ENCODE results near the gene BMAL1. TPM values are rescaled to one million over a fixed set of nuclear protein-coding genes. Genes with fewer than 3 reads are reported as not detected.

The BMAL1 gene
- total RNA-seq, 1 experiment from 2014 or later, result not detected

DNA sequence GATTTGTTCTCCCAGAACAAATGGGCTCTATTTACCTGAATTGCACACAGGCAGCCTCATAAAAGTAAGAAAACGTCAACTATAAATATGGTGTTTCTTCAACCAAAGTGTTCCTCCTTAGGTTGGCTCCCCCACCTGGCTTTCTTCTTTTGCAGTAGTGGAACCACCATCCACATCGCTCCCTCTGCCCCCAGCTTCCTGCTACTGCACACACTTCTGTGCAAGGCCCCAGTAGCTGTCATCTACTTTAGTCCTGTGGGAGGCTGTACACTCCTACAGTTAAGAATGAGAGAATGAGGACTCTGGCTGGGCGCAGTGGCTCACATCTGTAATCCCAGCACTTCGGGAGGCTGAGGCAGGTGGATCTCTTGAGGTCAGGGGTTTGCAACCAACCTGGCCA, 89.5 kb downstream of the BMAL1 start:
- Histone ChIP-seq H3K36me3 (ENCODE audit: insufficient read depth, low read length) (no peaks in the 10 kb centered on the region), H4K20me1 (ENCODE audit: insufficient read depth, low read depth, low read length) (no peaks in the 10 kb centered on the region), H2AFZ (ENCODE audit: low read length) (no peak overlapping the region), H3K79me2 (ENCODE audit: low read length) (no peaks in the 10 kb centered on the region), H3K4me3 (ENCODE audit: low read length) (no peak overlapping the region), H3K9ac (ENCODE audit: low read length) (no peak overlapping the region), H3K4me1 (ENCODE audit: low read length) (peaks cover 9% of the 10 kb centered on the region), H3K27me3 (ENCODE audit: low read length) (no peaks in the 10 kb centered on the region), H3K4me2 (ENCODE audit: low read depth, low read length, poor library complexity, severe bottlenecking) (no peak overlapping the region), H3K9me2 (replicated peaks; ENCODE audit: insufficient read depth, low read length) (no peaks in the 10 kb centered on the region), H3K9me3 (ENCODE audit: low read length) (no peaks in the 10 kb centered on the region), H3K27ac (ENCODE audit: low read length) (no peak overlapping the region)
- DNase-seq, result peak; percentile 44

DNA sequence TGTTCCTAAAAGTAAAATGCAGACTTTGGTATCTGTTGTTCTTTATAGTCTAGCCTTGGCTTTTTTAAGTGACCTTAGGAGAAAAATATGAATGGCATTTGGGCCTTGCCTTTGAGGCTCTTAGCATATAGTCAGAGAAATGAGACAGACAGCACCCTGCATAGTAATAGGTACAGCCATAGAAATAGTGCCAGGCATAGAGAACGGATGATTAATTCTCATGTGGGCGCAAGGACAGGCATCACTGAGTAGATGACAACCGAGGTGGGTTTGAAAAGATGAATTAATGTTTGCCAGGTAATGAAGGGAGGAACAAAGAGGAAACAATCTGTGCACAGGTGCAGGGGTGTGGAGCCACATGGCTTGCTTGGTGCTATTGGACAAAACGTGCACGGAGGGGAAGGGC, 90.5 kb downstream of the BMAL1 start:
- Histone ChIP-seq H3K36me3 (ENCODE audit: insufficient read depth, low read length) (no peaks in the 10 kb centered on the region), H3K9me2 (replicated peaks; ENCODE audit: insufficient read depth, low read length) (no peaks in the 10 kb centered on the region), H3K9ac (ENCODE audit: low read length) (no peak overlapping the region), H3K4me2 (ENCODE audit: low read depth, low read length, poor library complexity, severe bottlenecking) (no peak overlapping the region), H2AFZ (ENCODE audit: low read length) (no peak overlapping the region), H3K27ac (ENCODE audit: low read length) (no peak overlapping the region), H4K20me1 (ENCODE audit: insufficient read depth, low read depth, low read length) (no peaks in the 10 kb centered on the region), H3K4me1 (ENCODE audit: low read length) (peaks cover 9% of the 10 kb centered on the region), H3K4me3 (ENCODE audit: low read length) (no peak overlapping the region), H3K9me3 (ENCODE audit: low read length) (no peaks in the 10 kb centered on the region), H3K27me3 (ENCODE audit: low read length) (no peaks in the 10 kb centered on the region), H3K79me2 (ENCODE audit: low read length) (no peaks in the 10 kb centered on the region)
- DNase-seq, result no peak

GRCh38 chr11:13373216-13373615, 95.6 kb downstream of the BMAL1 start:
- Histone ChIP-seq H4K20me1 (ENCODE audit: insufficient read depth, low read depth, low read length) (no peaks in the 10 kb centered on the region), H3K9me2 (replicated peaks; ENCODE audit: insufficient read depth, low read length) (no peaks in the 10 kb centered on the region), H3K27me3 (ENCODE audit: low read length) (no peaks in the 10 kb centered on the region), H3K36me3 (ENCODE audit: insufficient read depth, low read length) (no peaks in the 10 kb centered on the region), H3K4me1 (ENCODE audit: low read length) (no peaks in the 10 kb centered on the region; the same call in 1 of the 2 replicates), H3K4me2 (ENCODE audit: low read depth, low read length, poor library complexity, severe bottlenecking) (no peak overlapping the region), H2AFZ (ENCODE audit: low read length) (no peak overlapping the region), H3K9ac (ENCODE audit: low read length) (no peak overlapping the region), H3K27ac (ENCODE audit: low read length) (no peak overlapping the region), H3K9me3 (ENCODE audit: low read length) (no peaks in the 10 kb centered on the region), H3K4me3 (ENCODE audit: low read length) (no peak overlapping the region), H3K79me2 (ENCODE audit: low read length) (no peaks in the 10 kb centered on the region)
- DNase-seq, result no peak

DNA sequence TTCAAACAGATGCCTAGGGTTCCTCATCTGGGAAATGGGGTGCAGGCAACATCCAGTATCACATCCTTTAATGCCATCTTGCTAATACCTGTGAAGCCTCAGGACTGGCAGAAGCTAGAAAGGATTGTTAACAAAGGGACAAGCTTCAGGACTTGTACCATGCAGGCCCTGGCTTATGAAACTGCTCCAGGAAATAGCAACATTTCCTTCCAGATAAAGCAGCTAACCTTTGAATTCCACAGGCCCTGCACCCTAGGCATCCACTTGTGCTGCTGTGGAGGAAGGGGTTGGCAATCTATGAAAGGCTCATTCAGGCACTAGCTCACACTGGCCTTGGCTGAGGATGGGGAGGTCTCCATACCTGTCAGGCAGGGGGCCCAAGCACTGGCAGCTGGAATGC, 98.2 kb downstream of the BMAL1 start:
- Histone ChIP-seq H3K27ac (ENCODE audit: low read length) (no peak overlapping the region), H3K9me2 (replicated peaks; ENCODE audit: insufficient read depth, low read length) (no peaks in the 10 kb centered on the region), H3K4me2 (ENCODE audit: low read depth, low read length, poor library complexity, severe bottlenecking) (no peak overlapping the region), H3K9ac (ENCODE audit: low read length) (no peak overlapping the region), H3K4me1 (ENCODE audit: low read length) (no peaks in the 10 kb centered on the region), H3K4me3 (ENCODE audit: low read length) (no peak overlapping the region), H3K9me3 (ENCODE audit: low read length) (no peaks in the 10 kb centered on the region), H3K27me3 (ENCODE audit: low read length) (no peaks in the 10 kb centered on the region), H3K36me3 (ENCODE audit: insufficient read depth, low read length) (no peaks in the 10 kb centered on the region), H4K20me1 (ENCODE audit: insufficient read depth, low read depth, low read length) (no peaks in the 10 kb centered on the region), H2AFZ (ENCODE audit: low read length) (no peak overlapping the region), H3K79me2 (ENCODE audit: low read length) (no peaks in the 10 kb centered on the region)
- no peak for DNase-seq

DNA sequence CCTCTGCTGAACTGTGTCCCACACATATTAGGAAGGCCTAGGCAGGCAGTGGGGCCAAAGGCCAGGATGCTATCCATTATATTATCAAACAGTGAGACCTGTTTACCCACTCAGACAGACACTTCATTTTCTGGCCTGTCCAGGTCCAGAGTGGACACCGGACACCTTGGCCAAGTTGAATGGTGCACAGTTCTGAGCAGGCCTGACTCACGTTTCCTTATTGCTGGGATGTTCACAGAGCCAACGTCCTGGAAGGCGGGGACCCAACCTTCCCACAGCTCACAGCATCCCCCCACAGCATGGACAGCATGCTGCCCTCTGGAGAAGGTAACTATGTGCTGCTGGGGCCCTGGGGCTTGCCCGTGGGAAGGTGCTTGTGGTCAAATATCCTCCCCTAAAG, 98.8 kb downstream of the BMAL1 start:
- DNase-seq, result no peak
- no peak overlapping the region for H3K9ac ChIP-seq (ENCODE audit: low read length)
- H3K9me2 ChIP-seq (replicated peaks; ENCODE audit: insufficient read depth, low read length), result no peaks in the 10 kb centered on the region
- H3K27ac ChIP-seq (ENCODE audit: low read length), result no peak overlapping the region
- H3K9me3 ChIP-seq (ENCODE audit: low read length), result no peaks in the 10 kb centered on the region
- no peak overlapping the region for H3K4me3 ChIP-seq (ENCODE audit: low read length)
- H3K4me1 ChIP-seq (ENCODE audit: low read length), result no peaks in the 10 kb centered on the region
- H3K4me2 ChIP-seq (ENCODE audit: low read depth, low read length, poor library complexity, severe bottlenecking), result no peak overlapping the region
- no peaks in the 10 kb centered on the region for H3K36me3 ChIP-seq (ENCODE audit: insufficient read depth, low read length)
- no peaks in the 10 kb centered on the region for H3K27me3 ChIP-seq (ENCODE audit: low read length)
- H4K20me1 ChIP-seq (ENCODE audit: insufficient read depth, low read depth, low read length), result no peaks in the 10 kb centered on the region
- H2AFZ ChIP-seq (ENCODE audit: low read length), result no peak overlapping the region
- no peaks in the 10 kb centered on the region for H3K79me2 ChIP-seq (ENCODE audit: low read length)

DNA sequence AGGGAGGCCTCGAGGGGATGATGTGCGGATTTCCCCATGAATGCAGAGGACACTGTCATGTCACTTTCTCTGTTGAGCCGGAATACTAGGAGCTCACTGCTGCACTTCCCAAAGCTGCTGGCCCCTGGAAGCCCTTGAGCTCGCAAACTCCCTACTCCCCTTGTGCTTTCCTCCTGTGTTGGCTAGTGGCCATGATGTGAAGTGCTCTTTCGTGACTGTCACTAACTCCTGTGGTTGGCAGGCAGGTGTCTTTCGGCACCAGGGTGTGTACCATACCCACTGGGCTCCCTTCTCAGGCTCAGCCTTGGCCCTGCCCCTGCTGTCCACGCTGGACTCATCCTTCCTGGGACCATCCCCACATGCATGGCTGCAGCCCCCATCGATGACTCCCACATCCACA, 99.2 kb downstream of the BMAL1 start:
- no peaks in the 10 kb centered on the region for H3K79me2 ChIP-seq (ENCODE audit: low read length)
- no peaks in the 10 kb centered on the region for H4K20me1 ChIP-seq (ENCODE audit: insufficient read depth, low read depth, low read length)
- H3K27ac ChIP-seq (ENCODE audit: low read length), result no peak overlapping the region
- no peak overlapping the region for H3K4me2 ChIP-seq (ENCODE audit: low read depth, low read length, poor library complexity, severe bottlenecking)
- no peak overlapping the region for H3K4me3 ChIP-seq (ENCODE audit: low read length)
- H3K9ac ChIP-seq (ENCODE audit: low read length), result no peak overlapping the region
- no peaks in the 10 kb centered on the region for H3K36me3 ChIP-seq (ENCODE audit: insufficient read depth, low read length)
- no peaks in the 10 kb centered on the region for H3K9me2 ChIP-seq (replicated peaks; ENCODE audit: insufficient read depth, low read length)
- H3K4me1 ChIP-seq (ENCODE audit: low read length), result no peaks in the 10 kb centered on the region
- DNase-seq, result no peak
- no peaks in the 10 kb centered on the region for H3K9me3 ChIP-seq (ENCODE audit: low read length)
- no peaks in the 10 kb centered on the region for H3K27me3 ChIP-seq (ENCODE audit: low read length)
- H2AFZ ChIP-seq (ENCODE audit: low read length), result no peak overlapping the region

GRCh38 chr11:13378316-13378715, 100.7 kb downstream of the BMAL1 start:
- Histone ChIP-seq H3K4me1 (ENCODE audit: low read length) (no peaks in the 10 kb centered on the region), H3K9me3 (ENCODE audit: low read length) (no peaks in the 10 kb centered on the region), H3K9me2 (replicated peaks; ENCODE audit: insufficient read depth, low read length) (no peaks in the 10 kb centered on the region), H3K27ac (ENCODE audit: low read length) (no peak overlapping the region), H3K36me3 (ENCODE audit: insufficient read depth, low read length) (peaks cover 4% of the 10 kb centered on the region; the same call in 1 of the 2 replicates), H3K79me2 (ENCODE audit: low read length) (no peaks in the 10 kb centered on the region), H3K4me3 (ENCODE audit: low read length) (no peak overlapping the region), H2AFZ (ENCODE audit: low read length) (no peak overlapping the region), H3K9ac (ENCODE audit: low read length) (no peak overlapping the region), H3K27me3 (ENCODE audit: low read length) (no peaks in the 10 kb centered on the region), H3K4me2 (ENCODE audit: low read depth, low read length, poor library complexity, severe bottlenecking) (no peak overlapping the region), H4K20me1 (ENCODE audit: insufficient read depth, low read depth, low read length) (no peaks in the 10 kb centered on the region)
- no peak for DNase-seq

- H3K79me2 ChIP-seq (ENCODE audit: low read length), result no peaks in the 10 kb centered on the region
- H3K9me2 ChIP-seq (replicated peaks; ENCODE audit: insufficient read depth, low read length), result no peaks in the 10 kb centered on the region
- no peaks in the 10 kb centered on the region for H3K4me1 ChIP-seq (ENCODE audit: low read length)
- H3K27me3 ChIP-seq (ENCODE audit: low read length), result no peaks in the 10 kb centered on the region
- no peak overlapping the region for H3K4me3 ChIP-seq (ENCODE audit: low read length)
- no peak overlapping the region for H3K4me2 ChIP-seq (ENCODE audit: low read depth, low read length, poor library complexity, severe bottlenecking)
- no peaks in the 10 kb centered on the region for H4K20me1 ChIP-seq (ENCODE audit: insufficient read depth, low read depth, low read length)
- H3K36me3 ChIP-seq (ENCODE audit: insufficient read depth, low read length), result peaks cover 13% of the 10 kb centered on the region; the same call in 1 of the 2 replicates
- H3K9me3 ChIP-seq (ENCODE audit: low read length), result no peaks in the 10 kb centered on the region
- H2AFZ ChIP-seq (ENCODE audit: low read length), result no peak overlapping the region
- no peak overlapping the region for H3K9ac ChIP-seq (ENCODE audit: low read length)
- DNase-seq, result no peak
- H3K27ac ChIP-seq (ENCODE audit: low read length), result no peak overlapping the region
Measured at GRCh38 chr11:13380731-13381130, 103.1 kb downstream of the BMAL1 start.

DNA sequence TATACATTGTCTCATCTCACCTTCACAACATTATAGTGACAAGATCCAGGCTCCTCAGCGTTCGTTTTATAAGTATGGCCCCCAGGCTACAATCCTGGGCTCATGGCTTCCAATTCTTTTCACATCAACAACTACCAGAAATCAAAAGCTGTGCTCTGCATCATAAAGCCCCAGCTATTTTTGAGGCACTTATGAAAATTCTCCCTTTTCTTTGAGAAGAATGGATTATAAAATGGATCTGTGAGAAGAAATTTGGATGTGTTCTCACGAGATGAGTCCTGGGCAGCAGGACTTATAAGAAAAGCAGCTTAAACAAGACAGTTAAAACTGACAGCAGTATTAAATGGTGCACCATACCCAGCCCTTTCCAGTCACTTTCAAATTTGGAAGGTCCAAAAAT, 105.2 kb downstream of the BMAL1 start:
- no peak for DNase-seq
- Histone ChIP-seq H3K4me2 (ENCODE audit: low read depth, low read length, poor library complexity, severe bottlenecking) (no peak overlapping the region), H3K9me2 (replicated peaks; ENCODE audit: insufficient read depth, low read length) (no peaks in the 10 kb centered on the region), H4K20me1 (ENCODE audit: insufficient read depth, low read depth, low read length) (no peaks in the 10 kb centered on the region), H2AFZ (ENCODE audit: low read length) (no peak overlapping the region), H3K27ac (ENCODE audit: low read length) (no peak overlapping the region), H3K9me3 (ENCODE audit: low read length) (no peaks in the 10 kb centered on the region), H3K9ac (ENCODE audit: low read length) (no peak overlapping the region), H3K79me2 (ENCODE audit: low read length) (no peaks in the 10 kb centered on the region), H3K36me3 (ENCODE audit: insufficient read depth, low read length) (peaks cover 18% of the 10 kb centered on the region; the same call in 1 of the 2 replicates), H3K4me1 (ENCODE audit: low read length) (no peaks in the 10 kb centered on the region), H3K27me3 (ENCODE audit: low read length) (no peaks in the 10 kb centered on the region), H3K4me3 (ENCODE audit: low read length) (no peak overlapping the region)

All from Karpas-422 (cell line).